ENCODE measurements around the gene NUMA1. TPM values are rescaled to one million over a fixed set of nuclear protein-coding genes. Genes with fewer than 3 reads are reported as not detected.

Gene NUMA1
- total and polyA plus RNA-seq, 4 donors = 40.4 to 322 (median 196) TPM

DNA sequence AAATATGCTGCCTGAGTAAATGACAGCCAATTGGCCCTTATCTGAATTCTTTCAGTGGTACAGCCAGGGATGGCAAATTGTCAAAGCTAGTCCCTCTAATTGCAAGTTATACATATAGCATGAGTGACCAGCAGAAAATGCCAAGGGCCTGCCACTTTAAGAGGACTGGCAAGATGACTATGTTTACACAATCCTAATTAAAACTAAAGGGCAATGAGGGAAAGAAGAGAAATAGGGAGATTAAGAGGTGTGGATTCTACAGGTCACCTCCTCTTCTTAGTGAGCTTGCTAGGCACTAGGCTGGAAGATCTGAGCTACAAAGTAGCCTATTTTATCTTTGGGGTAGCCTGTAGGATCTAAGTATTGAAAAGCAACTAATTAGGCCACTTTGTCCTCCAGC lies 13.5 kb downstream of the NUMA1 start:
- no peak for ATAC-seq (ENCODE audit: low FRiP score)
- Histone ChIP-seq H3K9me3 (ENCODE audit: control insufficient read depth, low read length) (no peaks in the 10 kb centered on the region), H3K4me3 (ENCODE audit: low read length in 2 of 2) (no peak overlapping the region), H3K36me3 (ENCODE audit: control insufficient read depth in 1 of 2, insufficient read depth in 2 of 2, low read length in 1 of 2) (no peaks in the 10 kb centered on the region), H3K4me1 (ENCODE audit: control insufficient read depth in 1 of 2, insufficient read depth in 2 of 2, low read length in 2 of 2) (peaks cover 0 to 5% of the 10 kb centered on the region in 2 donors), H3K27ac (ENCODE audit: low read depth in 1 of 2, low read length in 2 of 2) (no peak overlapping the region), H3K27me3 (ENCODE audit: control insufficient read depth in 1 of 2, insufficient read depth in 2 of 2, low read length in 1 of 2) (no peaks in the 10 kb centered on the region)
- no peak for DNase-seq
- intact Hi-C loops (cut with DNase I) = no loop called here

- intact Hi-C loops (cut with DNase I) = no loop called here
- Histone ChIP-seq H3K27ac (ENCODE audit: low read depth in 1 of 2, low read length in 2 of 2) (no peak overlapping the region), H3K4me3 (ENCODE audit: low read length in 2 of 2) (no peak overlapping the region), H3K4me1 (ENCODE audit: control insufficient read depth in 1 of 2, insufficient read depth in 2 of 2, low read length in 2 of 2) (peaks cover 0 to 2% of the 10 kb centered on the region in 2 donors), H3K27me3 (ENCODE audit: control insufficient read depth in 1 of 2, insufficient read depth in 2 of 2, low read length in 1 of 2) (no peaks in the 10 kb centered on the region), H3K9me3 (ENCODE audit: control insufficient read depth, low read length) (no peaks in the 10 kb centered on the region), H3K36me3 (ENCODE audit: control insufficient read depth in 1 of 2, insufficient read depth in 2 of 2, low read length in 1 of 2) (no peaks in the 10 kb centered on the region)
- ATAC-seq (ENCODE audit: low FRiP score) = no peak
- 94 to 96% methylated on average over 5 of the region's 5 CpGs for WGBS, 2 donors
- DNase-seq = no peak
These were observed 18.5 kb downstream of the NUMA1 start for GRCh38 chr11:72061739-72062396.

GRCh38 chr11:72058416-72059034 lies 21.8 kb downstream of the NUMA1 start:
- ATAC-seq (ENCODE audit: low FRiP score) (no peak), DNase-seq (no peak)
- no peak overlapping the region for H3K4me3 ChIP-seq (ENCODE audit: low read length in 2 of 2)
- H3K4me1 ChIP-seq (ENCODE audit: control insufficient read depth in 1 of 2, insufficient read depth in 2 of 2, low read length in 2 of 2) = no peaks in the 10 kb centered on the region
- no peak overlapping the region for H3K27ac ChIP-seq (ENCODE audit: low read depth in 1 of 2, low read length in 2 of 2)
- intact Hi-C loops (cut with DNase I) = no loop called here
- H3K9me3 ChIP-seq (ENCODE audit: control insufficient read depth, low read length) = no peaks in the 10 kb centered on the region
- no peaks in the 10 kb centered on the region for H3K27me3 ChIP-seq (ENCODE audit: control insufficient read depth in 1 of 2, insufficient read depth in 2 of 2, low read length in 1 of 2)
- H3K36me3 ChIP-seq (ENCODE audit: control insufficient read depth in 1 of 2, insufficient read depth in 2 of 2, low read length in 1 of 2) = no peaks in the 10 kb centered on the region
- 37 to 46% methylated on average over 3 of the region's 3 CpGs for WGBS, 2 donors

GRCh38 chr11:72048766-72049460 lies 31.4 kb downstream of the NUMA1 start:
- intact Hi-C loops (cut with DNase I) = no loop called here
- H3K27ac ChIP-seq (ENCODE audit: low read depth in 1 of 2, low read length in 2 of 2) = no peak overlapping the region
- H3K4me3 ChIP-seq (ENCODE audit: low read length in 2 of 2) = no peak overlapping the region
- WGBS, 2 donors = 89 to 94% methylated on average over 3 of the region's 3 CpGs
- ATAC-seq (ENCODE audit: low FRiP score) (no peak), DNase-seq (no peak)
- H3K36me3 ChIP-seq (ENCODE audit: control insufficient read depth in 1 of 2, insufficient read depth in 2 of 2, low read length in 1 of 2) = no peaks in the 10 kb centered on the region
- H3K9me3 ChIP-seq (ENCODE audit: control insufficient read depth, low read length) = no peaks in the 10 kb centered on the region
- H3K4me1 ChIP-seq (ENCODE audit: control insufficient read depth in 1 of 2, insufficient read depth in 2 of 2, low read length in 2 of 2) = peaks cover 0 to 2% of the 10 kb centered on the region in 2 donors
- H3K27me3 ChIP-seq (ENCODE audit: control insufficient read depth in 1 of 2, insufficient read depth in 2 of 2, low read length in 1 of 2) = no peaks in the 10 kb centered on the region

- ATAC-seq (ENCODE audit: low FRiP score) = no peak
- intact Hi-C loops (cut with DNase I) = no loop called here
- Histone ChIP-seq H3K4me1 (ENCODE audit: control insufficient read depth in 1 of 2, insufficient read depth in 2 of 2, low read length in 2 of 2) (no peaks in the 10 kb centered on the region), H3K27me3 (ENCODE audit: control insufficient read depth in 1 of 2, insufficient read depth in 2 of 2, low read length in 1 of 2) (no peaks in the 10 kb centered on the region), H3K27ac (ENCODE audit: low read depth in 1 of 2, low read length in 2 of 2) (no peak overlapping the region), H3K9me3 (ENCODE audit: control insufficient read depth, low read length) (no peaks in the 10 kb centered on the region), H3K36me3 (ENCODE audit: control insufficient read depth in 1 of 2, insufficient read depth in 2 of 2, low read length in 1 of 2) (no peaks in the 10 kb centered on the region), H3K4me3 (ENCODE audit: low read length in 2 of 2) (no peak overlapping the region)
- 88 to 89% methylated on average over 5 of the region's 5 CpGs for WGBS, 2 donors
- no peak for DNase-seq
These were observed 34.5 kb downstream of the NUMA1 start for GRCh38 chr11:72045849-72046248.

DNA sequence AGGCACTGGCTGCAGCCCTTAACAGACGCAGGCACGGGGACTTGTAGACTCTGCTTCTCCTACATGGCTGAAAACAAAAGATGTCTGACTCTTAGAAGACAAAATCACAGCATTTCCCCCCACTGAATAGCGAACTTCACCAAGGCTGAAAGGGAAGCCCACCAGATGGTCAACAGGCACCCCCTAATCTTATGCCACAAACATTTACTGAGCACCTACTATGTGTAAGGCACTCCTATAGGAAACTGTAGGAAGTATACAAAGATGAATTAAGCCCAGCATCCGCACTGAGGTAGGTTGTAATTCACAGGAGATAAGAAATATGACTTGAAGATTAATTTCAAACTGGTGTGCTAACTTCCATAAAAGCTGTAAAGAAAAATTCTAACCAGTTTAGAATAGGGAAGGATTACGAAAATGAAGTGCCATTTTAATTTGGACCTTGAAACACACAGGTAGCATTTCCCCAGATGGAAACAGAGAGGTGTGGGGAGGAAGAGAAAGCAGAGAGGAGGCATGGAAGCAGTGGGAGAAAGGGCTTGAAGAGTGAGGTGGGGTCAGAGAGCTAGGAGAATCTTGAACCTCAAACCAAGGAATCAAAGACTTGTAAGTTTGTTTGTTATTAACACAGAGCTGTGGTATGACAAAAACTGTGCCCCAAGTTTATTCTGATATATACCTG lies 38.1 kb downstream of the NUMA1 start:
- H3K4me1 ChIP-seq (ENCODE audit: control insufficient read depth in 1 of 2, insufficient read depth in 2 of 2, low read length in 2 of 2) = peaks cover 8 to 9% of the 10 kb centered on the region in 2 donors
- ATAC-seq (ENCODE audit: low FRiP score) (no peak), DNase-seq (no peak)
- no peaks in the 10 kb centered on the region for H3K27me3 ChIP-seq (ENCODE audit: control insufficient read depth in 1 of 2, insufficient read depth in 2 of 2, low read length in 1 of 2)
- peak overlapping the region; percentile 89 to 91 for H3K27ac ChIP-seq (ENCODE audit: low read depth in 1 of 2, low read length in 2 of 2)
- 12% methylated on average over 5 of the region's 5 CpGs for WGBS, 2 donors
- intact Hi-C loops (cut with DNase I) = loop anchor here in 1 of 2 donors (5.0 kb wide), 1 partner anchor 35 kb away; no protein-coding TSS in a partner anchor
- no peaks in the 10 kb centered on the region for H3K9me3 ChIP-seq (ENCODE audit: control insufficient read depth, low read length)
- H3K4me3 ChIP-seq (ENCODE audit: low read length in 2 of 2) = peak overlapping the region; percentile 23 to 30
- no peaks in the 10 kb centered on the region for H3K36me3 ChIP-seq (ENCODE audit: control insufficient read depth in 1 of 2, insufficient read depth in 2 of 2, low read length in 1 of 2)

- DNase-seq = peak; percentile 85
- ATAC-seq (ENCODE audit: low FRiP score) = peak; percentile 73
- intact Hi-C loops (cut with DNase I) = loop anchor here (1.0 to 5.0 kb wide), 3 partner anchors 36 to 181 kb away; partner anchors contain the start of genes LRRC51 (in 1 of the 2) and NUMA1 (in 1 of the 2)
- H3K4me1 ChIP-seq (ENCODE audit: control insufficient read depth in 1 of 2, insufficient read depth in 2 of 2, low read length in 2 of 2) = peaks cover 10 to 13% of the 10 kb centered on the region in 2 donors
- no peaks in the 10 kb centered on the region for H3K27me3 ChIP-seq (ENCODE audit: control insufficient read depth in 1 of 2, insufficient read depth in 2 of 2, low read length in 1 of 2)
- no peaks in the 10 kb centered on the region for H3K36me3 ChIP-seq (ENCODE audit: control insufficient read depth in 1 of 2, insufficient read depth in 2 of 2, low read length in 1 of 2)
- H3K9me3 ChIP-seq (ENCODE audit: control insufficient read depth, low read length) = no peaks in the 10 kb centered on the region
- peak overlapping the region; percentile 89 to 91 for H3K27ac ChIP-seq (ENCODE audit: low read depth in 1 of 2, low read length in 2 of 2)
- peak overlapping the region; percentile 30 to 82 for H3K4me3 ChIP-seq (ENCODE audit: low read length in 2 of 2)
- WGBS, 2 donors = 0 to 1% methylated on average over 20 to 23 of the region's 23 CpGs
These were observed 38.8 kb downstream of the NUMA1 start for GRCh38 chr11:72041364-72042063.
